GM12872 (cell line): ENCODE measurements around the gene ZNF576.

ENCODE experiments used
- CTCF ChIP-seq: IDR thresholded peaks from 3 replicates; pipeline ENCODE4 v1.5.1; 2011; ENCODE audit warnings: low read depth, mild to moderate bottlenecking, low read length, moderate library complexity; ENCODE audit not compliant: insufficient read depth

Gene ZNF576

GRCh38 chr19:43597876-43598275, 1.5 kb downstream of the ZNF576 start:
- TF ChIP-seq CTCF, result no peak

GRCh38 chr19:43598445-43599240, 2.2 kb downstream of the ZNF576 start:
- no peak for TF ChIP-seq CTCF

GRCh38 chr19:43599635-43600295, 3.4 kb downstream of the ZNF576 start:
- TF ChIP-seq CTCF, result no peak

GRCh38 chr19:43605875-43606568, 9.6 kb downstream of the ZNF576 start:
- no peak for TF ChIP-seq CTCF

GRCh38 chr19:43606569-43607229, 10.3 kb downstream of the ZNF576 start:
- no peak for TF ChIP-seq CTCF

GRCh38 chr19:43607238-43608205, 11.1 kb downstream of the ZNF576 start:
- TF ChIP-seq CTCF, result no peak
